CD4-positive, alpha-beta T cell treated with Interleukin-6 at 100 ng/mL for 8 hours (primary cell): Measurements from ENCODE around the gene ARID2.
A peak's percentile ranks its signal among the peaks of the same experiment; 100 is the strongest.

ENCODE experiments used
- DNase-seq: peaks from one replicate; pipeline ENCODE4 v3.0.0-alpha.2; 2020; ENCODE audit warnings: mixed read lengths, low spot score

The ARID2 gene, protein sequence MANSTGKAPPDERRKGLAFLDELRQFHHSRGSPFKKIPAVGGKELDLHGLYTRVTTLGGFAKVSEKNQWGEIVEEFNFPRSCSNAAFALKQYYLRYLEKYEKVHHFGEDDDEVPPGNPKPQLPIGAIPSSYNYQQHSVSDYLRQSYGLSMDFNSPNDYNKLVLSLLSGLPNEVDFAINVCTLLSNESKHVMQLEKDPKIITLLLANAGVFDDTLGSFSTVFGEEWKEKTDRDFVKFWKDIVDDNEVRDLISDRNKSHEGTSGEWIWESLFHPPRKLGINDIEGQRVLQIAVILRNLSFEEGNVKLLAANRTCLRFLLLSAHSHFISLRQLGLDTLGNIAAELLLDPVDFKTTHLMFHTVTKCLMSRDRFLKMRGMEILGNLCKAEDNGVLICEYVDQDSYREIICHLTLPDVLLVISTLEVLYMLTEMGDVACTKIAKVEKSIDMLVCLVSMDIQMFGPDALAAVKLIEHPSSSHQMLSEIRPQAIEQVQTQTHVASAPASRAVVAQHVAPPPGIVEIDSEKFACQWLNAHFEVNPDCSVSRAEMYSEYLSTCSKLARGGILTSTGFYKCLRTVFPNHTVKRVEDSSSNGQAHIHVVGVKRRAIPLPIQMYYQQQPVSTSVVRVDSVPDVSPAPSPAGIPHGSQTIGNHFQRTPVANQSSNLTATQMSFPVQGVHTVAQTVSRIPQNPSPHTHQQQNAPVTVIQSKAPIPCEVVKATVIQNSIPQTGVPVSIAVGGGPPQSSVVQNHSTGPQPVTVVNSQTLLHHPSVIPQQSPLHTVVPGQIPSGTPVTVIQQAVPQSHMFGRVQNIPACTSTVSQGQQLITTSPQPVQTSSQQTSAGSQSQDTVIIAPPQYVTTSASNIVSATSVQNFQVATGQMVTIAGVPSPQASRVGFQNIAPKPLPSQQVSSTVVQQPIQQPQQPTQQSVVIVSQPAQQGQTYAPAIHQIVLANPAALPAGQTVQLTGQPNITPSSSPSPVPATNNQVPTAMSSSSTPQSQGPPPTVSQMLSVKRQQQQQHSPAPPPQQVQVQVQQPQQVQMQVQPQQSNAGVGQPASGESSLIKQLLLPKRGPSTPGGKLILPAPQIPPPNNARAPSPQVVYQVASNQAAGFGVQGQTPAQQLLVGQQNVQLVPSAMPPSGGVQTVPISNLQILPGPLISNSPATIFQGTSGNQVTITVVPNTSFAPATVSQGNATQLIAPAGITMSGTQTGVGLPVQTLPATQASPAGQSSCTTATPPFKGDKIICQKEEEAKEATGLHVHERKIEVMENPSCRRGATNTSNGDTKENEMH (N-terminal part only)

GRCh38 chr12:45729233-45730083 is at the start of gene ARID2:
Gene ARID2 (plus strand): TSS chr12:45729706. CDS start chr12:45729837, 131 bp downstream.
- DNase-seq = peak; percentile 63

DNA sequence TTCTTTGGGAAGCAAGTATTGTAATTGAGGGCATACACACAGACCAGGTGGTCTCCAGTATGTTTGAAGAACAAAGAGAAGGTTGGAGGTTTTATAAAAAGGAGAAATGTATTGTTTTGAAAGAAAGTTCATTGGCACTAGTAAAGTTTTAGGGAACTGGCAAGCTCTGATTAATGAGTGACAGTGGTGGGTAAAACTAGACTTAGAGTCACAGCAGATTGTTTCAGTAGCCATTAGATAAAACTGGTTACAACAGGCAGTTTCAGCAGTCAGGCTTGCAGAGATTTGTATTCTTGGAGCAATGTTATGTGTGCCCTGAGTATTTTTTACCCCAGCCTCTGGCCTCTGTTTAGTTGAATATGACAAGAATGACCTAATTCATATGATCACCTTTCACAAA is 49.1 kb upstream of the ARID2 start:
- DNase-seq = no peak

GRCh38 chr12:45681465-45681864 is 48.0 kb upstream of the ARID2 start:
- DNase-seq = no peak

DNA sequence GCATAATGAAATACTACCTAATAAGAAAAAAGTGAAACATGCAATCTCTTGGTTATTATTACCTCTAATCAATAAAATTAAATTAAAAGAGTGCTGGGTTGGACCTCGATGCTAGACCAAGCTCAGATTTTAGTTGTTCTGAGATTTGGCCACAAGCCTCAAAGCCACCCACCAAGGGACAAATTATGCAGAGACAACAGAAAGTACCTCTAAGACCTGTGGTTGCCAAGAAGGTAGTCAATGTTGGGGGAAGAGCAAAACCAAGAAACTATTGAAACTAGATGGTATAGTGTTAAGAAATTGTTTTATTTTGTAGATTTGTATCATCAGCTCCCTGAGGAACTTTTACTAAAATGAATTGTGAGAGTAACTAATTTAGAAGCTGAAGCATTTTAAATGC is 43.8 kb upstream of the ARID2 start:
- DNase-seq = no peak

GRCh38 chr12:45687081-45688015 is 42.2 kb upstream of the ARID2 start:
- no peak for DNase-seq

DNA sequence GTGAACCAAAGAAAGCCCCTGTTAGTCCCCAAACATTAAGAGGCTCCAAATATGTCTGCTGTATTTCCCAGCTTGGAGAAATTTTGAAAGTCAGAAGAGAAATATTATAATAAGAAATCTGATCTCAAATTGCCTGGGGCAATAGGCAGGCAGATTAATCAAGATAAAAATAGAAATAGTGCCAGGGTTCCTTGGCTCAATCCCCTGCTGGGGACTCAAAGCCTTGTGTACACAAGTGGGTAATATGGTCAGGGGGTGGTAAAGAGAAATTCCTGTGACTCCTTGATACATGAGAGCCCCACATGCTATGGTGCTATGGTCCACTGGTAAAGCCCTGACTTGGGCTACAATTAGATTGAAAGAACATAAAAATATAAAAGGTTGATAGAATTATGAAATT is 41.3 kb upstream of the ARID2 start:
- DNase-seq = no peak

- no peak for DNase-seq
Observed at GRCh38 chr12:45695035-45695434, 34.5 kb upstream of the ARID2 start.

GRCh38 chr12:45695606-45696005 is 33.9 kb upstream of the ARID2 start:
- no peak for DNase-seq

- no peak for DNase-seq
Observed at GRCh38 chr12:45696049-45696448, 33.5 kb upstream of the ARID2 start.

DNA sequence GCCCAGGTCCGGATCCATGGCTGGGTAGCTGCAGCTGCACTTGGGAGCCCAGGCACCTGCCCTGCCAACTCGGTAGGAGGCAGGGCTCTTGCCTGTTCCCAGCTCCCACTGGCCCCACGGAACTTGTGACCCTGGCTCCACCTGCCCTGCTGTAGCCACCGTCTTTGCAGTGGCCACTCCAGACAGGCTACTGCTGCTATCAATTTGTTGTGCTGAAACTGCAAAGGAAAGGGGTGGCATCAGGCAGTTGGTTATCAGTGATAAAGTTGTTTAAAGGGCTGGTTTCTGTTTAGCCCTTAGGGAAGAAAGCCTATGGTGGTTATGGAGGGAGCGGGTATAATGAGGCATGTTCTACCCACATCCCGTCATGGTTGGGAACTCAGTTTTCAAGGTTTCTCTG is 32.1 kb upstream of the ARID2 start:
- DNase-seq = no peak

DNA sequence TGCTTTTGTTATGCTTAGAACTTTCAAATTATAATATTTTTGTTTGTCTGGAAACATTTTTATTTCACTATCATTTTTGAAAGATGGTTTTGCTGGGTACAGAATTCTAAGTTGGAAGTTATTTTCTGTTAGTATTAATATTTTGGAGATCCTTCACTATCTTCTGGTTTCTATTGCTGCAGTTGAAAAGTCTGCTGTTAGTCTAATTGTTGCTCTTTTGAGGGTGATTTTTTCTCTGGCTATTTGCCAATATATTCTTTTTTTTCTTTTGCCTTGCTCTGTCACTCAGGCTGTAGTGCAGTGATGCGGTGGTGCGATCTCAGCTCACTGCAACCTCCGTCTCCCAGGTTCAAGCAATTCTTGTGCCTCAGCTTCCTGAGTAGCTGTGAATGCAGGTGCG is 28.2 kb upstream of the ARID2 start:
- DNase-seq = no peak

- no peak for DNase-seq
Observed at GRCh38 chr12:45703942-45704341, 25.6 kb upstream of the ARID2 start.

DNA sequence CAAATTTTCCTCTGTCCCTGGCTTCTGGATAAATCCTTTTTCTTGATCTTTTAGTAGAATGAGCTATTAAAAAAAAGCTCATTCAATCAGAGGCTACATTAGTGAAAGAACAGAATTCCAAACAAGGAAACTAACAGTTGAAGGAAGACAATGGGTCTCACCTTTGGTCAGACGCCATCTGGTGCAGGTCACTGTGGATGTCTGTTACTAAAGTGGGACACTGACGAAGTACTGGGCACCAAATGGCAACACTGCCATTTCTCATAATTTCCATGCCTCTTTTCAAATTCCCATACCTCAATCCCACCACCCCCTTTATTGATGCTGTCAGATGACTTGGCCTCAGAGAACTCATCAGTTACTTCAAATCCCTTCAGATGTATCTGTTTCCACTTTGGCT is 24.5 kb upstream of the ARID2 start:
- no peak for DNase-seq

- DNase-seq = no peak
Observed at GRCh38 chr12:45705404-45705803, 24.1 kb upstream of the ARID2 start.

DNA sequence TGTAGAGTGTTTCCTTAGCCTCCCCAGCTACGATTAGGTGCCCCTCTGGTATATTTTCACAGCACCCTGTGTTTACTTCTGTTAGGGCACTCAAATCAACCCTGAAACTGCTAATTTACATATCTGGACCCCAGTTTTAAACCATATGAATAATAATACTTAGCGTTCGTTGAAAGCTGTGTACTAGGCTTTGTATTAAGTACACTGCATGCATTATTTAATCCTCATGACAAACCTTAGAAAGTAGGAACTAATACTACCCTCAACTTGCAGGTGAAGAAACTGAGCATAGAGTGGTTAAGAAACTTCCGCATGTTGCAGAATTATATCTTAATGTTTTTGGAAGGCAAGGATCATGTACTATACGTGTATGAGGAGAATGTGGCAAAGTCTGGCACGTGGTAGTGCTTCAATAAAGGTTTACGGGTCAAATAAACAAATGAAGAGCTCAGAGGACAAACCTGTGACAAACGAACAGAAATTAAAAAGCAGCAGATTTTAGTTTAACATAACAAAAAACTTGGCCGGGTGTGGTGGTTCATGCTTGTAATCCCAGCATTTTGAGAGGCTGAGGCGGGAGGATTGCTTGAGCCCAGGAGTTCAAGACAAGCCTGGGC is 22.2 kb upstream of the ARID2 start:
- no peak for DNase-seq

GRCh38 chr12:45708363-45708762 is 21.1 kb upstream of the ARID2 start:
- DNase-seq = no peak

GRCh38 chr12:45708901-45709300 is 20.6 kb upstream of the ARID2 start:
- DNase-seq = no peak

DNA sequence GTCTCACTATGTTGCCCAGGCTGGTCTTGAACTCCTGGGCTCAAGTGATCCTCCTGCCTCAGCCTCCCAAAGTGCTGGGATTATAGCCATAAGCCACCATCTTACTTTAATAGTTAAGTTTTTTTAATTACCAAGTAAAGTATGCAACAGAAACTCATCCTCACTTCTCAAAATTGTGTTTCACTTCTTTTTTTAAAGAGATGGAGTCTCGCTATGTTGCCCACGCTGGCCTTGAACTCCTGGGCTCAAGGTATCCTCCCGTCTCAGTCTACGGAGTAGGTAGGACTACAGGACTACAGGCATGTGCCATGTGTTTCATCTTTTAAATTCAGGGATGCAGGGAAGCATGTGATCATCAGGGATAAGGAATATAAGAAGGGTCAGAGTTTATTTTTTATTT is 17.2 kb upstream of the ARID2 start:
- DNase-seq = no peak

DNA sequence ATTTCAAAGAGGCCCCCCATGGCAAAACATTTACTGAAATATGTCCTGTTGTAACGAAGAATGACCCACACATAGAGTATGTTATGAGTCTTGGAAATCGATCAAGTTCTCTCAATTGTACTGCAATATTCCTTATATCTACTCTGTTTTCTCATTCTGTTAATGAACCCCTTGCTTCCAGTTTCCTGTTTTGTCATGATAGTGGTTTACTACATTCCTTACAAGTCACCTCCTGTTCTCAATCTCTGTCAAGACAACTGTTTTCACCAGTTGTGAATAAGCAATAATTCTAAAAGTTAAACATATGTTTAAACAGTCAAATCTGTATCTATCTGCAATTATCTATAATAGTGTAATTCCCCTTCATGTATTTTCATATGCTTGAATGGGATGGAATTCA is 16.4 kb upstream of the ARID2 start:
- no peak for DNase-seq

DNA sequence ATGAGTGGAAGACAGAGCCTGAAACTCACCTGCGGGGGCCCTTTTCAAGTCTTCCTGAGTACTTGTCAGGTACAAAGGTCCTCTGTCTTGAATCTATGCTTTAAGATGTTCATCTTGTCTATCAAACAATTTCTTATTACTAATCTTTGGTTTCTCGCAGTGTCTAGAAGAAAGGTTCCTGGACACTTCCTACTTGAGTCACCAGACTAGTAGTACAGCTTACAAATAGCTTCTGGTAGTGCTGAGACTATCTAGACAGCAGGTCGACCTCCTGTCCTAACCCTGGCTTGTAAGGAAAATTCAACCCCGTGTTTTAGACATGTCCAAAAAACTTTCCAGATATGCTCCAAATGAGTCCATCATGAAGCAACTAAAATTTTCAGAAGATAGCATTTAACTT is 11.2 kb upstream of the ARID2 start:
- no peak for DNase-seq
